ENCODE results near the gene RNF148. TPM values are rescaled to one million over a fixed set of nuclear protein-coding genes. Genes with fewer than 3 reads are reported as not detected.

Gene RNF148, protein sequence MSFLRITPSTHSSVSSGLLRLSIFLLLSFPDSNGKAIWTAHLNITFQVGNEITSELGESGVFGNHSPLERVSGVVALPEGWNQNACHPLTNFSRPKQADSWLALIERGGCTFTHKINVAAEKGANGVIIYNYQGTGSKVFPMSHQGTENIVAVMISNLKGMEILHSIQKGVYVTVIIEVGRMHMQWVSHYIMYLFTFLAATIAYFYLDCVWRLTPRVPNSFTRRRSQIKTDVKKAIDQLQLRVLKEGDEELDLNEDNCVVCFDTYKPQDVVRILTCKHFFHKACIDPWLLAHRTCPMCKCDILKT
- under 1 TPM; 0.21 to 0.28 (median 0.25) TPM for polyA plus RNA-seq (ENCODE audit: insufficient read length in 3 of 3)

DNA sequence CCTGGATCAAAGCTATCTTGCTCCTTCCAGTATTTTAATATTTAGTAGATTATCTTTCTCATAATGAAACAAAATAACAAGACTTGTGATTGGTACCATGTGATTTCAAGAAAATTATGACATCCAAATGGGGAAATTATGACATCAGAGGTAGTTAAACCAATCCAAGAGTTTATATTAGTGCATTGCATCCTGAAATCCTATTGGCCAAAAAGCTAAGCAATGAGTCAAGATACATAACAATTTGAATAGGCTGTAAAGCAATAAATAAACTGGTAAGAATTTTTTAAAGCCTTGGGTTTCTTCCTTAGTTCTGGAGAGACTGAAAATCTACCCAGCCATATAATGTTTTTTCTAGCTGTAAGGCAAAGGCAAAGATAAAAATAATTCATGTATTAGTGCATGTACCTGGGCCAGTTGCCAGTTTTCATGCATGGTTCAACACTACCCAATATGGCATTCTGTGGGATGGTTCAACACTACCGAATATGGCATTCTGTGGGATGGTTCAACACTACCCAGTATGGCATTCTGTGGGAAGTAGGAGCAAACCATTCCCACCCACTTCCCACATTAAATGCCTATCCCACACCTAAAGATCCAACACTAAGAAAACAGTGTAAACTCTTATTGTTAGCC, at the start of gene RNF148:
RNF148 (minus strand) TSS at position 51 of the 639 bp plus-strand sequence. CDS start 172 bp downstream, outside the sequence.
- no peak for DNase-seq (ENCODE audit: low read depth in 3 of 3, low spot score in 2 of 3)

DNA sequence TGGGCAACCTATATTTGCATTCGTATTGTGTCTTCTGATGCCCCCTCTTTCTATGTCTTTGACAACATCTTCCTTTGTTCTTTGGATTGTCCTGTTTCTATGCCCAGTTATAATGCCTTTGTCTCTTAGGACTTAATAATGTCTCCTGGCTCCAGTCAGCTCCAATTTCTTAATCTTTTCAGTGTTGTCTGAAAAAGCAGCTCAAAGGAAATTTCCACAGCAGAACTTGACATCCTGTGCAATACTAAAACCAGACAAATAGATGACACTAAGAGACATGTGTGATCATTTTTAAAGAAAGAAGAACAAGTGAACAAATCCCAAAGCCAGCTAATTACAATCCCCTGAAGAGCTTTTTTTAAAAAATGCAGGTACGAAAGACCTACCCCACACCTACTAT, 47.7 kb upstream of the RNF148 start:
- DNase-seq (ENCODE audit: low read depth in 3 of 3, low spot score in 2 of 3): no peak

DNA sequence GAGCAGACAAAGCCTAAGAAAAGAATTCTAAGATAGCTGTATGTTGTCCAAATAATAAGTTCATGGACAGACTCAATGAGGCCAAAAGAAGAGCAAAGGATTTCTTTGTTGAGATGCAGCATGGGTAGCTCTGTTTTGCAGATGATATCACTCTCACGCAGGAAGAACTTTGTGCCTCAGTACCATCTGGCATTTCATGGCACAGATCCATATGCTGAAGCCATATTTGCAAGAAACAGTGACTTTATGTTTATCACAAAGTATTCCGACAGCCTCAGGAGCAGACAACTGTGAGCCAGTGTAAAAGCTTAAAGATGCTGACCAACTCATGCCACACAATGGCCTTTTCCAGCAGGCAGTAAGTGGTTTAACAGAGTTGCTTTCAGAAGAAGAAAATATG, 45.5 kb upstream of the RNF148 start:
- DNase-seq (ENCODE audit: low read depth in 3 of 3, low spot score in 2 of 3): no peak

DNA sequence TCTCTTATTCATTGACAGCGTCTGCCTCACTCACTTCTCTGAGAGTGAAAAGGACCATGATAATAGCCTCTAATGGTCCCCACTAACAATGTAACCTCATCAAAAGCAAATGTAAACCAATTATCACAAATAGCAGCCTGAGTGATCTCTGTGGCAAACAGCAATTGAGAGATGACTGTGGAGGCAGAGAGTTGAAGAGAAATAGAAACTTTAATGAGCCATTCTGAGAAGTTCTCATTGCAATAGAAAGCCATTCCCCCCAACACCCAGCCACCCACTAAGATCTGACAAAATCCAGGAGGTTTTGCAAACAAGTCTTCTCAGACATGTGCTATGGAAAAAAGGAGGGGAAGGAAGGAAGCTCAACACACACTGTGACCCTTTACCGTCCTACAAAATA, 44.2 kb upstream of the RNF148 start:
- no peak for DNase-seq (ENCODE audit: low read depth in 3 of 3, low spot score in 2 of 3)

DNA sequence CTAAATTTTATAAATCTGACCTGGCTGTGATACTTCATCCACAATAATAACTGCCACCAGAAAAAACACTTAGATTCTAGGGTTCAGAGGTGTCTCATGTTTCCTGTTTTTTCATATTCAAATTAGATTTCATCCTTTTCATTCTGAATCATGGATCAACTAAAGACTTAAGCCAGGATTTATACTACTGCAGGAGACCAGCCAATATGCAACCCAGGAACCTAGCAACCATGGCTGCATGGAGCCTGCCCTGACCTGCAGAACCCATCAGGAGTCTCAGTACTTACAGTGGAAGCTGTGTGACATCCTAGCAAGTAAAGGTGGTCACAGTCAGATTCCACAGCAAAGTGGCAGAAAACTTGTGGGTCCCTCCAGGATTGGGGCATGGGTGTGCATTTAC, 40.5 kb upstream of the RNF148 start:
- no peak for DNase-seq (ENCODE audit: low read depth in 3 of 3, low spot score in 2 of 3)

DNA sequence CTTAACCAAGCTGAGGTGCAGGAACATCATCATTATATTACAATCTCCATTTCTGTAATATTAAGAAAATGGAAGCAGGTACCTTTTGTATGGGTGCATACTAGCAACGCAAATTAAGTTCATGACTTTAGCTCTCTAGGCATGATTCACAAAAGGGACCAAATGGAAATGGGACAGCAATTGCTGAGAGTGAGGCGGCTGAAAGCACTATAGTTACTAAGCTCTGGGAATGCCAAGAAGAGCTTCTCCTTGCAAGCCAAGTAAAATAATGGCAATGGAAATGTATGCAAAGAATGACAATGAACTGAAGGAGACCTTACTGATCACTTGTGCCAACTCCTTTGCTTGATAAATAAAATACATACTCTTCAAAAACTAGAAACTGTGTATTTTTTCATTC, 36.2 kb upstream of the RNF148 start:
- no peak for DNase-seq (ENCODE audit: low read depth in 3 of 3, low spot score in 2 of 3)

DNA sequence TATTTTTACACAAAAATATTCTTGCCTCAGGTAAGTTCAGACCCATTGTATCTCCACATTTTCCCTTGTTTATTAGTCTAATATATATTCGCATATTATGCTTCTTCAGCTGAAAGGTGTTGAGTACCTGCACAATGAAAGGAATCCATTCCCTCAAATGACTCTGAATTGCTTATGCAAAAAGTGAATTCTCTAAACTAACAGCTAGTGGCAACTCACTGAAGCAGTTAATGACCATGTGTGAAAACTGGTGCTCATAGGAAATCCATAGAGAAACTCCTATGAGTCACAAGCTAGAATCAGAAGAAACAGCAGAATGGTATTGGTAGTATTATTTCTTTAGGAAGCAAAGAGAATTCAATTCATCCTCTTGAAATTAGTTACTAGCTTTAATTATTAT, 33.5 kb upstream of the RNF148 start:
- DNase-seq (ENCODE audit: low read depth in 3 of 3, low spot score in 2 of 3): no peak

DNA sequence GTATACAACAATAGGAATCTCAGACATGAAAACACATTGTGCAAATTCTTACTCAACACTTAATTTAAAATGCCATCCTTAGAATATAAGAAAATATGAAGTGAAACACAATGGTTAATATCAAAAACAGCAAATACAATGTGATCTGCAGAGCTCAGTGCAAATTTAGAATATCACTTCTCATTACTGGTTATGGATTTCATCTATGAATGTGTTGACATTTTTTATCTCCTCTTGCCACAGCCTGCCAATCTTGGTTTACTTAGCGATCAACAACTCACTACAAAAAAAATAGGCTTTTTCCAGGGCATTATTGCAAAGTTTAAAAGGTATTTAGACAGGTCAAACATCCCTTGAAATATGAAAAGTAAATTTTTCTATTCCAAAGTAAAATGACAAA, 25.0 kb upstream of the RNF148 start:
- DNase-seq (ENCODE audit: low read depth in 3 of 3, low spot score in 2 of 3): no peak

DNA sequence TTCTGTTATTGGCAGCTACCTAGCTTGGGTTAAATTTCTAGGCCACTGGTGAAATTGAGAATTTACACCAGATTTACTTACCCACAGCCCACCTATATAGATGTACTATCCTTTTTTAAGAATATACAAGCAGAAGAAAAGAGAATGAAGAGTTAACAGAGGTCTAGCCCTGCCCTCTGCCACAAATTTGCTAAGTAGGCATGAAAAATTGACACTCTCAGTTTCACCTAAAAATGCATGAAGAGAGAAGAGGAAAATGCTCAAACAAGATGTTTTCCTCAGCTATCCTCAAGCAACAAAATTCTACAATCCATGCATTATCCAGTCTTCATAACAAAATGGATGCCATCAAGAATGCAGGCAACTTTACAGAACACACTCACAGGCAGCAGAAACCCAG, 24.6 kb upstream of the RNF148 start:
- no peak for DNase-seq (ENCODE audit: low read depth in 3 of 3, low spot score in 2 of 3)

DNA sequence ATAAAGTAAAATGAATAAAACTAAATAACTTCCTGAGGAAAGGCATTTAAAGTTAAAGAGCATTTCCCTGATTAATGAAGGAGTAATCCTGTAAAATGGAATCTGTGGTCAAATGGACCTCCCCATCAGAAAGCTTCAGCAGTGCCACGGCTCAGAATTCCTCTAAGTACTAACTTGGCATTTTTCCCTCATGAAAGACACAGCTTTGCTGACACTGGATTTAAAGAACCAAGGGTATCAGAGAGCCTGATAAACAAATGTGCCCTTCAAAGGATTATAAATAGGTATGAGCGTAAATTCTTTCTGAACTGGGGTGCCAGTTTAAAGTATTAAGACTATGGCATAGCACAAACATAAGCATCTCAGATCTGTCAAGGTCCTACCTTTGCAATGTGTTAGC, 24.2 kb upstream of the RNF148 start:
- no peak for DNase-seq (ENCODE audit: low read depth in 3 of 3, low spot score in 2 of 3)

DNA sequence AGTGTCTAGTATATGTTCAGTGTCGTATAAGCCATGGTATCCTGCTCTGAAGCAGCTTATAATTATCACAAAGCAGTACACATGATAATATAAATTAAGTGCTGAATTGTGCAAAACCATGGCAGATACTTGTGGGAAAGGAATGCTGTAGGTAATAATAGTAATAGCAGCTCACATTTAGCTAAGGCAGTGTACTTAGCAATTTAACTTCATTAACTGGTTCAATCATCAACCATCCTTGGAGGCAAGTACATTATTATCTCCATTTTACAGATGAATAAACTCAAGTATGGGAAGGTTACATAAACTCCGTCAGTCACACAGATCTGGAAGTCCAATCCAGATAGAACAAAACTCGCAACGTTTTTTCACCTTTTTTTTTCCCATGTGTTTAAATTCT, 21.6 kb upstream of the RNF148 start:
- no peak for DNase-seq (ENCODE audit: low read depth in 3 of 3, low spot score in 2 of 3)

DNA sequence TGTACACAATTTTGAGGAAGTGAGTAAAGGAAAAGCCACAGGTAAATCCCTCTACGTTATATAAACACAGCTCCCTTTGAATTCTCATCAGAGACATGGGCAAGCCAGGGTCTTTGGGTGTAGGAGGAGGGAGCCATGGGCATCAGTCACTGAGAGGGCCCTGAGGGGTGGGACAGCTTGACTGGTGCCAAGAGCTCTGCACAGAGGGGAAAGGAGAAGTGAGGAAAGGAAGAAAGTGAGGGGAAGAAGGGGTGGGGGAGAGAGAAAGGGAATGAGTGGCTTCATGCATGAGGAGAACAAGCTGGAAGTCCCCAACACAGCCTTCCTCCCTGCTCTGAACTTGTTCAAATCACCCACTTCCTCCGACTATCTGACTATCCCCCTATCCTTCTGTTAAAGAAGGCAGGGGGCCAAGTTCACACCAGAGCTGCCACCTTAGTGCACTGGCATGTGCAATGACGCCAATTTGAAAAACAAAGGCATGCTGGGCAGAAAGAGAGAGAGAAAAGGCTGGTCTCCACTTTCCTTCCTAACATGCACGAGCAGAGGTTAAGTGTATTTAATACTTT, 16.4 kb upstream of the RNF148 start:
- no peak for DNase-seq (ENCODE audit: low read depth in 3 of 3, low spot score in 2 of 3)

DNA sequence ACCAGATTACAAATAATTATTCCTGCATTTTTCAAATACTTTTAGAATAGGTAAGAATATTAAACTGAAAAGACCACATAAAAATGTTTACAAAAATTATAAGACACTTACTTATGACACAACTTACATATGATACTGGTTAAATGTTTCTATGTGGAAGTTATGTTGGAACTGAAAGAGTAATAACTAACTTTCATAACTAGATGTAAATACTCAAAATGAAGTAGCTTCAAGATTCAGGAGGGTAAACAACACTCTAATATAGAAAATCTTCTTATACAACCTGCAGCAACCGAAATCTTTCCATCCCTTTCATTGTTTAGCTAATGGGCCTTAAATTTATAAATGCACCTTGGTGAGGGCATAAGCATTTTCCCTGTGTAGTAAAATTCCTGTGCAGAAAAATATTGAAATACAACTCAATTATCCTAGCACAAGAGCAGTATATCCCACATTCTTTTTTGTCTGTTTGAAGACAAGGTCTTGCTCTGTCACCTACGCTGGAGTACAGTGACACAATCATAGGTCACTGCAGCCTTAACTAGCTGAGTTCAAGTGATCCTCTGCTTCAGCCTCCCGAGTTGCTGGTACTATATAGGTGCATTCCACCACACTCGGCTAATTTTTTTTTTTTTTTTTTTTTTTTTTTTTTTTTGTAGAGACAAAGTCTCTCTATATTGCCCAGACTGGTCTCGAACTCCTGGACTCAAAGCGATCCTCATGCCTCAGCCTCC, 14.8 kb upstream of the RNF148 start:
- no peak for DNase-seq (ENCODE audit: low read depth in 3 of 3, low spot score in 2 of 3)

DNA sequence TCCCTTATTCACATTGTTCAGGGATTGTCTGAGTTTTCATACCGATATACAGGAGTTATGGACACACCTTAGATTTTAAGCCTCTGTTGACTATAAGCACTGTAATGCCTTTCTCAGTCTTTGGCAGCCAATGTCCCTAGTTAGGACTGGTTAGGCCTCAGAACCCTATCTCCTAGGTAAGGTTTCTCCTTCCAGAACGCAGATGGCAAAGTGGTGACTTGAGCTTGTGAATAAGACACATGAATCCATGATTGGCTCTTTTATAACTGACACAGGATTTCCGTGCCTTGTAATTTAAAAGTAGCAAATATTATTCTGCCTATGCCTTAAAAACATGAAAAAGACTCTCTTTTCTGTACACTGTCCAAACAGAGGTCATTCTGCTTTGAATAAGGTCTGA, 12.5 kb upstream of the RNF148 start:
- DNase-seq (ENCODE audit: low read depth in 3 of 3, low spot score in 2 of 3): no peak

DNA sequence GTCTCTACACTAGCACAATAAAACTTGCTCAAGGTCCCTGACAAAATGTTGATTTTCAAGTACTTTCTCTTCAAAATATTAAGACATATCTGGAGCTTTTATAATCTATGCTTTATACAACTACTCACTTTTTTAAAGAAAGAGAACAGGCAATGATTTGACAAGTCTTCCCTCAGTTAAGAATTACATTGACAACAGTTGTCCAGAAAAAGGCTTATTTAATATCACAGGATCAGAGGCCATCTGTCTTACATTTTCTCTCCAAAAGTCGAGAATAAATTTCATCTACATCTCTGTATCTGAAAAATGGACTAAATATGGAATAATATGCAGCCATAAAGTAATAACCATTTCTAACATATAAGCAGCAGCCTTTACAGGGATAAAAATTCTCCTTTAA, 8.2 kb upstream of the RNF148 start:
- DNase-seq (ENCODE audit: low read depth in 3 of 3, low spot score in 2 of 3): no peak

DNA sequence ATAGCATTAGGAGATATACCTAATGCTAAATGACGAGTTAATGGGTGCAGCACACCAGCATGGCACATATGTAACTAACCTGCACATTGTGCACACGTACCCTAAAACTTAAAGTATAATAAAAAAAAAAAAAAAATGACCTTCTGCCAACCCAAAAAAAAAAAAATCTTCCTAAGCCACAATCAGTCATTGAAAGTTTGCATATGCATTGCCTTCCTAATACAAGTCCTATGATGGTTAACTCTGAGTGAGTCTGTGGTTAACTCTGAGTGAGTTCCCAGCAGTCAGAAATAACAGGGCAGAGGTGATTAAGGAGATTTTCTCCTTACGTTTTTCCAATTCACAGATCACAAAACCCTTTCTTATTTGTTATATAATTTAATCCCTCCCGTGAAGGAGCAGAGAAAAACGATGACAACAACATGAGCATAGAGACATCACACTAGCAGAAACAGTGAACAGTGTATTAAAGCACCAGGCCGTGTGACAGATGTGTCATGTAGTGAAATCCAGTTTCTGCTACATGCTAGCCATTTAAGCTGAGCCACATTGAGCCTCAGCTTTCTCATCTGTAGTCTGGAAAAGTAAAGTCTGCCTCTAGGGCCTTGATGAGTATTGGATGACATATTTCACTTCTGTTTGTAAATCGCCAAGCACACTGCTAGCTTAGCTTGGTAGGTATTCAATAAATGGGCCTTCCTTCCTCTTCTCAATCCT, 7.4 kb upstream of the RNF148 start:
- no peak for DNase-seq (ENCODE audit: low read depth in 3 of 3, low spot score in 2 of 3)

DNA sequence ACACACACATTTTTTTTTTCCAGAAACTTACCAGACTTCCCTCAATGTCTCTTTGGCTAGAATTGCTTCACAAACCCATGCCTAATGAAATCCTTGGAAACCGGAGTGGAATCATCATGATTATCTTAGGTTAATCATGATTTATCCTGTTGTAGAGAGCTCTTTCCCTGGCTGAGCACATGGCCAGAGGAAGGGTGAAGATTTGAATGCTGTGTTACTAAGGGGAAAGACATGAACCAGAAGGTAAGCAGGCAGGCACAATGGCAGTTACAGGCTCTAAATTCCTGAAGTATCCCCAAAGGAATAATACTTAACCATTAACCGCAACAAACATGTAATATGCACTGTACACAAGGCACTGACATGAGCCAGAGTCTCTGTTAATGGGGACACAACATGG, 4.1 kb upstream of the RNF148 start:
- DNase-seq (ENCODE audit: low read depth in 3 of 3, low spot score in 2 of 3): no peak

DNA sequence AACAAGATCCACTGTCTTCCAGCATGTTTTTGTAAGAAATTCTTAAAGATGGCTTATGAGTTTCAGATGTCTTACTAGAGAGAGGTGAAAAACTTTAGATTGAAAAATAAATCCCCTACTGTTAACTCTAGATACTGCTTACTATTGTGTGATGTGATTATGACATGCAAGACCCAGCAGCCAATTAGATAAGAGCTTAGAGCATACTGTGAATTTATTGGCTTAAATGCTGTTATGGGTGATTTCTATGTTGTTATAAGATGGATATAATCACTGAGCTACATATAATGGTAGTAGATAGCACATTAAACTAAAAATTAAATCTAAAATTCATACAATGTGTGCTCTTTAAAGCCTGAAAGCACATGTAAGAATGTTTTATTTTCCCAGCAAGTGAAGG, 3.7 kb downstream of the RNF148 start, which contains the start of gene RNF133:
RNF133 (minus strand) TSS at position 101 of the 400 bp plus-strand sequence. CDS start 199 bp downstream, outside the sequence.
- no peak for DNase-seq (ENCODE audit: low read depth in 3 of 3, low spot score in 2 of 3)

DNA sequence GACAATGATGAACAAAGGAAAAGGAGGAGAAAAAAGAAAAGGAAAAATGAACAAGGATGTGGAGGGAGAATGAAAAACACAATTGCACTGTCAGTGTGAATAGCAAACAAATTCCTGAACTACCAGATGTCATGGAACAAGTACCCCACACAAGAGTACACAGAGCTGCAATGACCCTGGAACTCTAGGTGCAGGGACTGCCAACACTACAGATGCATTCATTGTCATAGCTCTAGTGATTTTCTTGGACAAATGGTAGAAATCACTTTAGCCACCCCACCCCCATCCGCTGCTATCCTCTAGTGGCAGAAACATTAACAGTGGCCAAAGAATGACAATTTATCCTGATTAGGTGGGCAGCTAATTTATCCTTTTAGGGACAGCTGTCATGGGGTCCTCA, 6.9 kb downstream of the RNF148 start:
- no peak for DNase-seq (ENCODE audit: low read depth in 3 of 3, low spot score in 2 of 3)

DNA sequence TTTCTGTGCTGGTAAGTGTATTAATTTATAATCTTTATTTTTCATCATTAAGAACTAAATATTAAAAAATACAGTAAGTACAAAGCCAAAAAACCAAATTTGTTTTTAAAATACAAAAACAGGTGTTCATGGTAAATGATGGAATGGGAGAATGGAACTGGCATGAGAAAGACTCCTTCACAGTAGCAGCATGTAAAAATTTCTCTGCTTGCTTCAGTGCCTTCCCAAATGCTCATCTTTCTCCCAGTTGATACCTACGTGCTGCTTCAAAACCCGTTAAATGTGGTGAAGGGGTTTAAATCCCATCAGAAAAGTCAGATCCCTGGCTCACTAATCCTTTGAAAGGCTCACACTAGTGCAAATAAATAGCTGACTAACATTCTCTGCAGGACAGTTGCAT, 8.0 kb downstream of the RNF148 start:
- DNase-seq (ENCODE audit: low read depth in 3 of 3, low spot score in 2 of 3): no peak
